Left hindlimb (tissue), 1 donor: ENCODE measurements around the gene NF2.

Source experiments
- DNase-seq: peaks from one replicate; pipeline ENCODE4 v3.0.0-alpha.2; 2018

Gene NF2

GRCh38 chr22:29673361-29674066 is 70.1 kb downstream of the NF2 start:
- DNase-seq, result no peak

GRCh38 chr22:29674121-29674520 is 70.7 kb downstream of the NF2 start:
- no peak for DNase-seq

DNA sequence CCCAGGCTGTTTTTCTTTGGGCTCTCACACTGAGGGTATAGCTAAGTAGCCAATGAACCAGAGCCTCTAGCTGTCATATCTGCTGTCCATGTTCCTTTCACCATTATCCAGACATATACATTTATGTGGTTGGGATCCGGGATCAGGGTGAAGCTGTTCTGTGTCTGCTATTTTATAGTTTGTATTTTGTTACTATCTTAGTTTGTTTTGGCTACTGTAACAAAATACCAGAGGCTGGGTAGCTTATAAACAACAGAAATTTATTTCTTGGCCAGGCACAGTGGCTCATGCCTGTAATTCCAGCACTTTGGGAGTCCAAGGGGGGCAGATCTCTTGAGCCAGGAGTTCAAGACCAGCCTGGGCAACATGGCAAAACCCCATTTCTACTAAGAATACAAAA is 75.9 kb downstream of the NF2 start:
- no peak for DNase-seq

GRCh38 chr22:29683536-29683935 is 80.1 kb downstream of the NF2 start:
- DNase-seq, result no peak

DNA sequence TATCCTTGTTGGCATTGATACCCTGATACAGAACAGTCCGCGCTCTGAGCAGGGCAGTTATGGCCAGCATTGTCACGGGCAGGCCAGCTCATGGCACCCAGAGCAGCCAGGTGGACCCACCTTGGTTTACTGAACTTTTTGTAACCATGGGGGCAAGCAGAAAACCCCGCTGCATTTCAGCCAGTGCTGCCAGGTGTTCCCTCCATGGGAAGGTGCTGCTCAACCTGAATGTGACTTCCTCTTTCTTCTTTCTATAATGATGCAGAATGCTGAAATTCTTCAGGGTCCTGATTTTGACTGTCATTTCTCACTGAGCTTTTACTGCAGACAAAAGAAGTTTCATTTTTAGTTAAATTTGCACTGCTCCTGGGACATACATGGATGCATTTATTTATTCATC is 80.8 kb downstream of the NF2 start:
- DNase-seq, result no peak

DNA sequence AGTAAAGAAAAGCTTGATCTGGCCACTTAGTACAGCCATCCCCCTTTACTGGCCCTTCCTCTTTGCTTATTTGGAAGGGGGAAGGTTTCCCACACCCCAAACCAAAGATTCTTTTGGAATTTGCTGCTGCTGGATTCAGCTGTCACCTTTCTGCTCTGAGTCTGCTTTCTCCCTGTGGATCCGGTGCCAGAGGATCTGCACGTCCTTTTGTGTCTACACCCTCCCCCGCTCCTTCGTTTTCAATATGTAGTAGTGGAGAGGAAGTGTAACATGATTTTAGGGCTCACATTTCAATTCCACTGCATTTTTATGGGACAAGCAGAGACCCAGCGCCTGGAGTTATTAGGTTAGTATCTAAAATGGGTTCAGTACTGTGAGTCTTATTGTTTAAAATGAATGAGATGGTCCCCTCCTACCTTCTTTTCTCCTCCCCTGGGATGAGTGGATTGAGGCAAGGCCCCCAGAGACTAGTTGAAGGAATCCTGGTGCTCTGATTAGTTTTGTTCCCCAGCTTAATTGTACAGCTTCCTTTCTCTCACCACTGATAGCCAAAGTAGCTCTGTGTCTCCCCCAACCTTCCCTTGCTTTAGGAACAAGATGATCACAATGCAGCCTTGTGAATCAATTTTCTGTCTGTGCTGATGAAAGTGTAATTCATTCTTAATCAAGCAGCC is 85.9 kb downstream of the NF2 start:
- no peak for DNase-seq

DNA sequence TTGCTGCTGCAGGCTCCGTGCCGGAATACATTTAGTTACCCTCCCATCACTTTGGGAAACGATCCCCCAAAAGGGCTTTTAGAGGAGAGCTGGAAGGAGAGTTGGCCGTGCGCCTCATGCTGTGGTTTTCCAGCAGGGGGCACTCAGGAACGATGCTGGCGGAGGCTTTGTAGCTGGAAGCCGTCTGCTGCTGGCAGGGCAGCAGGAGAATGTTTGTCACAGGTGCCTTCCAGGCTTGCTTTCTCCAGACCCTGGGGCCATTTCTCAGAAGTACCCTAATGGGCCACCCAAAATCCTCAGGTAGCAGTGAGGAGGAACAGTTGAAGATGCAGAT is 86.4 kb downstream of the NF2 start:
- DNase-seq, result no peak

- DNase-seq, result no peak
Measured at GRCh38 chr22:29690476-29690875, 87.0 kb downstream of the NF2 start.

GRCh38 chr22:29691636-29692326 is 88.3 kb downstream of the NF2 start:
- DNase-seq, result no peak

- DNase-seq, result no peak
Measured at GRCh38 chr22:29692327-29692640, 88.9 kb downstream of the NF2 start.

DNA sequence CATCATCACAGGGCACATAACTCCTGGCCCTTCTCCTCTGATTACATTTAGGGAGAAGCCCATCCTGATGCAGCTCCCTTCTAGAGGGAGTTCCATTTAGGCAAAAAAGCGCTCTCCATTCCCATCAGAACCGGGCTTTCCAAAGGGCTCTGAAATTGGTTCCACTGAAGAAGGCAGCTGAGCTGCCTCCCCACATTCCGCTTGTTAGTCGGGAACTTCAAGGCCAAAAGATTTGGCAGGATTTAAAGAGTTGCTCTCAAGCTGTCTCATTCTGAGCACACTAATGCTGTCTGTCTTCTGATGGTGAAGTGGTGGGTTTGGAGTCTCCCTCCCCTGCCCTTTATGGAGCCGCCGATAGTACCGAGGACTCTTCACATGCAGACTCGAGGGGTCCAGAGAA is 89.7 kb downstream of the NF2 start:
- DNase-seq, result no peak

GRCh38 chr22:29693671-29694070 is 90.2 kb downstream of the NF2 start:
- no peak for DNase-seq

GRCh38 chr22:29695129-29695926 is 91.9 kb downstream of the NF2 start:
- peak; percentile 80 for DNase-seq

DNA sequence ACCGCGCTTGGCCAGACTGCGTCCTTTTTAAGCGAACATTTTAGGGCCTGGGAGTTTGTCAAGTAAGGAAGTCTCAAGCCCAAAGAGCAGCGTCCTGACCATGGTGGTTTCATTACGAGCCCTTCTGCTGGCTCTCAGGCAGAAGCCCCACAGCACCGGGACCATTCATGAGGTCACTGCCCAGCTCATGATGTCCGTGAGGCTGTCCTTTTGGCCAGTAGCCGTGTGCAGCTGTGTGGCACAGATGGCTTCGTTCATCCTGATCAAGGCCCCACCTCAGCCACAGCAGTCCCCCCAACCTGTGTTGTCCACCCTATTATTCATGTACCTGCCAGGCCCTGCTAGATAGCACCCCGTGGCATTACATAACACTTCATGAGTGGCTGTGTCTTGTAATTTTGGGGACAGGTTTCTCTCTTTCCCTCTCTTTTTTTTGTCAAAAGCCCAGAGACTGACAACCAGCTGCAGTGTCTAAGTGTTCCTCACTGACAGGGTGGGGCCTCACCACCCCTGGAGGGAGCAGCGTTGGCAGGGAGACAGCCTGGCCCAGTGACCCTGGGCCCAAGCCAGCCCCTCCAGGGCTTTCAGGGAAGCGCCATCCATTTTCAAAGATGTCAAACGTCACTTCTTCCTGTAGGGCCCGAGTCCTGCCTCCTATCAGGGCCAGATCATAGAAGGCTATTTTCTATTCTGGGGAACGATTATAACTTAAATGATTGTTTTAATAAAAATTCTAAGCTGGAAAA is 94.6 kb downstream of the NF2 start:
- no peak for DNase-seq

DNA sequence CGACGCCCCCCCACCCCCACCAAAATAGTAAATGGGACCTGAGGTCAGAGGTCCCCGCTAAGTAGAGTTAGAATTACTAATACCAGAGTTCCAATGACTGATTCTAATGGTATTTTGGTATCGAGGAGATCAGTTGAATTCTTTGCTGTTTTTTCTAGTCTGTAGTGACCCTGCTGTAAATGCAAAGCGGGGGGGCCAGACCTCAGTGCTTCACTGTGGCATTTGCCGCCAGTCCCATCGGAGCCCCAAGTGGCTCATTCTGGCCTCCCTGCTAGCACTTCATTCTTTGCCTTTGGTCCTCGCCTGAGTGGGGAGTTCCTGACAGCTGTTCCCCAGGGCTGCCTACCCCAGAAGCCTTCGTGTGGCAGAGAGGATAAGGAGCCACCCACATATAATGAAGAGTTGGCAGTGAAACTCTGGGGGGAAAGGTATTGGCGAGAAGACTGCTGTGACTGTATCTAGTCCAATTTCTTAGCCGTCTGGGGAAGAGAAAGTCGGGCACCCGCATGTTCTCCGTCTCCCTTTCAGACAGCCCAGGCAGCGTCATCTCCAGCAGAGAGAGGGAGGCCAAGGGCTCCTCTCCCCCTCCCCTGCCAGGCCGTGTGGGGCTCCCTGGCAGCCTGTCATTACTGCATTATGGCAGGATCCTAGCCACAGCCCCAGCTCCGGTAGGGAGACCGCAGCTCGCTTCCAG is 96.9 kb downstream of the NF2 start:
- no peak for DNase-seq

DNA sequence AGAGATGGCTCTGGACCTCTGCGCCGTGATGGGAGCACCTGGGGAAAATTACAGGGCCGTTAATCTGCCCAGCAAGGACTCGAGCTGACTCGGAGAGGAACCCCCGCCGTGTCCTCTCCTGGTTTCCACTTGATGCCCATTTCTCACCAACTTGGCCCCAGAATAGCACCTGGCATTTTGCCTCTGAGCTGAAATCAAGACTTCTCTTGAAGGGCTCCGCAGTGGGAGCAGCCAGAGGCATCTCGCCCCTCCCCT is 97.4 kb downstream of the NF2 start:
- DNase-seq, result no peak

DNA sequence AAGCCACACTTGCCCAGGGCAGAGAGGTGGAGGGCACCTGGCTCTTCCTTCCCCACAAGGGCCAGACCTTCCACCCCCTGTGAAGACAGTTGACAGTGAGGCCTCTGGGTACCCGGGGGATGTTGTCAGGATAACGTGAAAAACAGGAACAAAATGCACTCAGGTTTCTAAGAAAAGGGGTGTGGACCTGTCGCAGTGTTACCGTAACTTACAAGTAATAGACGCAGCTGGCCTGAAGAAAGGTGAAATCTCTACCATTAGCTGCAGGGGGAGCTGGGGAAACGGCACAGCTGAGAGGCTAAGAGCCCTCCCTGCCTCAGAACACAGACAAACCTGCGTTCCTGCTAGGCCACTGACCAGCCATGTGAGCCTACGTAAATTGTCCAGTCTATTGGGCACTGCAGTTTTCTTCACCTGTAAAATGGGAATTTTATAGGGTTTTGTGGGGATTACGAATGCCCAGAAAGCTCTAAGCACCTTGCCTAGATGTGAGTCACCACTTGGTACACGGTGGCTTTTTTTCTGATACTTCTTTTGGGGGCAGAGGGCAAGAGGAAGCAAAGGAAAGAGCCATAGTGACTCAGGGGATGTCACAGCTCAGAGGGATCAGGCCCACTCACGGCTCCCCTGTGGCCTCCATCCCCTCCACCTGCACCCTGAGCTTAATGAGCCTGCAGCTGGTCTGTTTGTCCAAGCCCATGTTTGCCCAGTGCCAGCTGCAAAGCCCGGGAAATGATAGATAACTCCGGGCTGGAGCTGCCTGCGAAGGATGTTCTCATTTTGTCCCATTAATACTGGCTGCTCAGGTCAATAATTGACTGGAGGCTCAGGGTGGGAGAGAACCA is 97.9 kb downstream of the NF2 start:
- DNase-seq, result peak; percentile 22

- DNase-seq, result no peak
Measured at GRCh38 chr22:29702000-29702930, 98.8 kb downstream of the NF2 start.

GRCh38 chr22:29702931-29703501 is 99.6 kb downstream of the NF2 start:
- DNase-seq, result no peak

GRCh38 chr22:29703569-29704195 is 100.2 kb downstream of the NF2 start:
- DNase-seq, result peak; percentile 22
